Measurements from ENCODE around the gene SLC6A7. TPM values are rescaled to one million over a fixed set of nuclear protein-coding genes. Genes with fewer than 3 reads are reported as not detected.

SLC6A7 gene
- total RNA-seq, 1 donor from 2014 or later, result not detected

GRCh38 chr5:150189326-150189725 is 536 bp upstream of the SLC6A7 start:
- H3K4me3 ChIP-seq (ENCODE audit: low read depth, low read length), result no peak overlapping the region
- no peak for DNase-seq (ENCODE audit: low read depth)
- no peak for TF ChIP-seq CTCF (conservative IDR thresholded peaks at IDR 0.05; ENCODE audit: low read depth, low read length)

GRCh38 chr5:150190503-150190979 is 679 bp downstream of the SLC6A7 start:
- DNase-seq (ENCODE audit: low read depth), result no peak
- no peak for TF ChIP-seq CTCF (conservative IDR thresholded peaks at IDR 0.05; ENCODE audit: low read depth, low read length)
- H3K4me3 ChIP-seq (ENCODE audit: low read depth, low read length), result no peak overlapping the region

- TF ChIP-seq CTCF (conservative IDR thresholded peaks at IDR 0.05; ENCODE audit: low read depth, low read length), result no peak
- no peak for DNase-seq (ENCODE audit: low read depth)
- no peak overlapping the region for H3K4me3 ChIP-seq (ENCODE audit: low read depth, low read length)
Observed at GRCh38 chr5:150190987-150191386, 1.1 kb downstream of the SLC6A7 start.

GRCh38 chr5:150192462-150192861 is 2.6 kb downstream of the SLC6A7 start:
- DNase-seq (ENCODE audit: low read depth), result no peak
- TF ChIP-seq CTCF (conservative IDR thresholded peaks at IDR 0.05; ENCODE audit: low read depth, low read length), result no peak
- H3K4me3 ChIP-seq (ENCODE audit: low read depth, low read length), result no peak overlapping the region

GRCh38 chr5:150195736-150196485 is 6.0 kb downstream of the SLC6A7 start:
- no peak for DNase-seq (ENCODE audit: low read depth)
- no peak for TF ChIP-seq CTCF (conservative IDR thresholded peaks at IDR 0.05; ENCODE audit: low read depth, low read length)
- no peak overlapping the region for H3K4me3 ChIP-seq (ENCODE audit: low read depth, low read length)

GRCh38 chr5:150196514-150196913 is 6.7 kb downstream of the SLC6A7 start:
- DNase-seq (ENCODE audit: low read depth), result no peak
- no peak overlapping the region for H3K4me3 ChIP-seq (ENCODE audit: low read depth, low read length)
- TF ChIP-seq CTCF (conservative IDR thresholded peaks at IDR 0.05; ENCODE audit: low read depth, low read length), result no peak

GRCh38 chr5:150196986-150197385 is 7.1 kb downstream of the SLC6A7 start:
- no peak for DNase-seq (ENCODE audit: low read depth)
- no peak overlapping the region for H3K4me3 ChIP-seq (ENCODE audit: low read depth, low read length)
- TF ChIP-seq CTCF (conservative IDR thresholded peaks at IDR 0.05; ENCODE audit: low read depth, low read length), result no peak

Measured in epithelial cell of proximal tubule (primary cell).